Measurements from ENCODE around the gene ZBTB4.

DNA sequence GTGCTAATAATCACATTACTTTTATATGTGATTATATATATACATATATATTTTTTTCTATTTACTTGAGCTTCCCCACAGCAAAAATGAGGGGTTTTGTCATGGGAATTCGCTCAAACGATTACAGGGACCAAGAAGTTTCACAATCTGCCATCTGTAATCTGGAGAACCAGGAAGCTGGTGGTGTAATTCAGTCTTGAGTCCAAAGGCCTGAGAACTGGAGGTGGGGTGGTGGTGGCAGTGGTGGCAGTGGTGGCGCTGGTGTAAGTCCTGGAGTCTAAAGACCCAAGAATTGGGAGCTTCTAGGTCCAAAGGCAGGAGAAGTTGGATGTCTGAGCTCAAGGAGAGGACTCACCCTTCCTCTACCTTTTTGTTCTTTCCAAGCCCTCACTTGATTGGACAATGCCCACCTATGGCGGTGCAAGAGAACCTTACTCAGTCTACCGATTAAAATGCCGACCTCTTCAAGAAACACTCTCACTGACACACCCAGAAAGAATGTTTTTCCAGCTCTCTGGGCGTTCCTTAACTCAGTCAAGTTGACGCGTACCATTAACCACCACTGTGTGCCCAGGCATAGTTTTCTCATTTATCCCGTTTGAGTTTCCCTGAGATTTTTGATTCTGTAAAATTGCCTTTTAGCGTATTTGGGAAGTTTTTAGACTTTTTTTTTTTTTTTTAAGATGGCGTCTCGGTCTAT is 36.6 kb upstream of the ZBTB4 start:
- TF ChIP-seq, protein P1, sequence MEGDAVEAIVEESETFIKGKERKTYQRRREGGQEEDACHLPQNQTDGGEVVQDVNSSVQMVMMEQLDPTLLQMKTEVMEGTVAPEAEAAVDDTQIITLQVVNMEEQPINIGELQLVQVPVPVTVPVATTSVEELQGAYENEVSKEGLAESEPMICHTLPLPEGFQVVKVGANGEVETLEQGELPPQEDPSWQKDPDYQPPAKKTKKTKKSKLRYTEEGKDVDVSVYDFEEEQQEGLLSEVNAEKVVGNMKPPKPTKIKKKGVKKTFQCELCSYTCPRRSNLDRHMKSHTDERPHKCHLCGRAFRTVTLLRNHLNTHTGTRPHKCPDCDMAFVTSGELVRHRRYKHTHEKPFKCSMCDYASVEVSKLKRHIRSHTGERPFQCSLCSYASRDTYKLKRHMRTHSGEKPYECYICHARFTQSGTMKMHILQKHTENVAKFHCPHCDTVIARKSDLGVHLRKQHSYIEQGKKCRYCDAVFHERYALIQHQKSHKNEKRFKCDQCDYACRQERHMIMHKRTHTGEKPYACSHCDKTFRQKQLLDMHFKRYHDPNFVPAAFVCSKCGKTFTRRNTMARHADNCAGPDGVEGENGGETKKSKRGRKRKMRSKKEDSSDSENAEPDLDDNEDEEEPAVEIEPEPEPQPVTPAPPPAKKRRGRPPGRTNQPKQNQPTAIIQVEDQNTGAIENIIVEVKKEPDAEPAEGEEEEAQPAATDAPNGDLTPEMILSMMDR (IDR thresholded peaks at IDR 0.05; ENCODE audit: insufficient read depth, low read depth, low read length): no peak
- no peak for TF ChIP-seq EZH2 (IDR thresholded peaks at IDR 0.05; ENCODE audit: insufficient read depth, low read length)
